GM21423 (cell line): ENCODE results near the gene C11orf97.
A peak's percentile ranks its signal among the peaks of the same experiment; 100 is the strongest.
"Not testable (repeated sequence)": the region's sequence is repeated elsewhere in the genome, so short reads cannot be mapped to it uniquely, and the experiment has no call there.

Experiments
- ATAC-seq: cut with Tn5 transposase; IDR thresholded peaks from one replicate; pipeline ENCODE4 v1.9.1; 2021; ENCODE audit warnings: mild to moderate bottlenecking, moderate library complexity; ENCODE audit not compliant: unreplicated experiment

The C11orf97 gene

GRCh38 chr11:94511932-94512781 is at the start of gene C11orf97:
C11orf97 (plus strand) TSS chr11:94512461; CDS start chr11:94512529, 68 bp downstream.
- peak; percentile 86 for ATAC-seq

GRCh38 chr11:94469416-94469815 is 42.8 kb upstream of the C11orf97 start:
- peak; percentile 89 for ATAC-seq

GRCh38 chr11:94472916-94473799 is 39.1 kb upstream of the C11orf97 start:
- peak; percentile 80 for ATAC-seq

- ATAC-seq = no peak
Measured at GRCh38 chr11:94477624-94478023, 34.6 kb upstream of the C11orf97 start.

GRCh38 chr11:94481342-94481741 is 30.9 kb upstream of the C11orf97 start:
- ATAC-seq = no peak

GRCh38 chr11:94486068-94486467 is 26.2 kb upstream of the C11orf97 start:
- ATAC-seq = no peak

- peak; percentile 99 for ATAC-seq
Measured at GRCh38 chr11:94493281-94494125, 18.8 kb upstream of the C11orf97 start, which contains the start of the genes ANKRD49 and MRE11. ANKRD49 (plus strand) TSS chr11:94493984; CDS start chr11:94496694, 2,710 bp downstream. MRE11 (minus strand) TSS chr11:94493844; CDS start chr11:94492801, 1,043 bp downstream.

- peak; percentile 60 for ATAC-seq
Measured at GRCh38 chr11:94494126-94494680, 18.1 kb upstream of the C11orf97 start.

GRCh38 chr11:94500181-94500580 is 12.1 kb upstream of the C11orf97 start:
- no peak for ATAC-seq

- no peak for ATAC-seq
Measured at GRCh38 chr11:94501522-94501921, 10.7 kb upstream of the C11orf97 start.

- ATAC-seq = no peak
Measured at GRCh38 chr11:94504689-94505293, 7.5 kb upstream of the C11orf97 start.

GRCh38 chr11:94506513-94506912 is 5.7 kb upstream of the C11orf97 start:
- not testable (repeated sequence) for ATAC-seq

GRCh38 chr11:94507485-94507884 is 4.8 kb upstream of the C11orf97 start:
- no peak for ATAC-seq

- ATAC-seq = no peak
Measured at GRCh38 chr11:94513091-94513490, 830 bp downstream of the C11orf97 start.

GRCh38 chr11:94515398-94515797 is 3.1 kb downstream of the C11orf97 start:
- no peak for ATAC-seq

- ATAC-seq = no peak
Measured at GRCh38 chr11:94516725-94517124, 4.5 kb downstream of the C11orf97 start.

GRCh38 chr11:94518300-94518699 is 6.0 kb downstream of the C11orf97 start:
- ATAC-seq = no peak

- peak; percentile 53 for ATAC-seq
Measured at GRCh38 chr11:94519478-94520084, 7.3 kb downstream of the C11orf97 start.

GRCh38 chr11:94521684-94522083 is 9.4 kb downstream of the C11orf97 start:
- ATAC-seq = no peak
